ENCODE data around the gene SLC39A8. TPM values are rescaled to one million over a fixed set of nuclear protein-coding genes. Genes with fewer than 3 reads are reported as not detected.

Gene SLC39A8
- total RNA-seq, 6 experiments from 2014 or later, result 0.38 to 2.6 (median 1.7) TPM

GRCh38 chr4:102259702-102260101 is 85.6 kb downstream of the SLC39A8 start:
- no peak overlapping the region for H3K4me3 Mint-ChIP-seq
- H3K4me1 Mint-ChIP-seq (ENCODE audit: low read depth), result no peaks in the 10 kb centered on the region; the same call in 1 of the 2 replicates
- peaks cover 4% of the 10 kb centered on the region; the same call in 1 of the 2 replicates for H3K27me3 Mint-ChIP-seq (ENCODE audit: insufficient read depth)
- no peak overlapping the region for H3K27ac Mint-ChIP-seq
- no peaks in the 10 kb centered on the region for H3K36me3 Mint-ChIP-seq (ENCODE audit: low read depth)
- no peak for DNase-seq
- TF ChIP-seq, protein P1, sequence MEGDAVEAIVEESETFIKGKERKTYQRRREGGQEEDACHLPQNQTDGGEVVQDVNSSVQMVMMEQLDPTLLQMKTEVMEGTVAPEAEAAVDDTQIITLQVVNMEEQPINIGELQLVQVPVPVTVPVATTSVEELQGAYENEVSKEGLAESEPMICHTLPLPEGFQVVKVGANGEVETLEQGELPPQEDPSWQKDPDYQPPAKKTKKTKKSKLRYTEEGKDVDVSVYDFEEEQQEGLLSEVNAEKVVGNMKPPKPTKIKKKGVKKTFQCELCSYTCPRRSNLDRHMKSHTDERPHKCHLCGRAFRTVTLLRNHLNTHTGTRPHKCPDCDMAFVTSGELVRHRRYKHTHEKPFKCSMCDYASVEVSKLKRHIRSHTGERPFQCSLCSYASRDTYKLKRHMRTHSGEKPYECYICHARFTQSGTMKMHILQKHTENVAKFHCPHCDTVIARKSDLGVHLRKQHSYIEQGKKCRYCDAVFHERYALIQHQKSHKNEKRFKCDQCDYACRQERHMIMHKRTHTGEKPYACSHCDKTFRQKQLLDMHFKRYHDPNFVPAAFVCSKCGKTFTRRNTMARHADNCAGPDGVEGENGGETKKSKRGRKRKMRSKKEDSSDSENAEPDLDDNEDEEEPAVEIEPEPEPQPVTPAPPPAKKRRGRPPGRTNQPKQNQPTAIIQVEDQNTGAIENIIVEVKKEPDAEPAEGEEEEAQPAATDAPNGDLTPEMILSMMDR (IDR thresholded peaks at IDR 0.05), result no peak
- no peaks in the 10 kb centered on the region for H3K9me3 Mint-ChIP-seq

DNA sequence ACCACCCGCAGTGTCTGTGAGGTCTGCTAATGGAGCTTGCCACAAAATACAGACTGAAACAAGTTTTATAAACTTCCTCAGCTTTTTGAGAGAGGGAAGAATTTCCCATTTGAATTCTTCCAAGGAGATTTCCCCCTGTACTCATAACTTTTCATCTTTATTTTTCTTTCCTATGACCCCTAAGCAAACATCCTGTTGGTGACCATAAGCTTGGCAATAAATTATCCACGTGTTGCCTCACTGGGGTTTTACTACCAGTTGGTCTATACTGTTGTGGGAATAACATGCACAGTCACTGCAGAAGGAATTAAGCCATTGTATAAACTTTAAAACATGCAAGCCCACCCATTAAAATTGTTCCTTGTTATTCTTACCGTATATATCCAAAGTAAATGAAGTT is 86.2 kb downstream of the SLC39A8 start:
- no peaks in the 10 kb centered on the region for H3K9me3 Mint-ChIP-seq
- no peak for DNase-seq
- no peak overlapping the region for H3K27ac Mint-ChIP-seq
- no peak overlapping the region for H3K4me3 Mint-ChIP-seq
- H3K27me3 Mint-ChIP-seq (ENCODE audit: insufficient read depth), result peaks cover 4% of the 10 kb centered on the region; the same call in 1 of the 2 replicates
- no peaks in the 10 kb centered on the region for H3K36me3 Mint-ChIP-seq (ENCODE audit: low read depth)
- TF ChIP-seq, protein P1 (IDR thresholded peaks at IDR 0.05), result no peak
- no peaks in the 10 kb centered on the region; the same call in 1 of the 2 replicates for H3K4me1 Mint-ChIP-seq (ENCODE audit: low read depth)

DNA sequence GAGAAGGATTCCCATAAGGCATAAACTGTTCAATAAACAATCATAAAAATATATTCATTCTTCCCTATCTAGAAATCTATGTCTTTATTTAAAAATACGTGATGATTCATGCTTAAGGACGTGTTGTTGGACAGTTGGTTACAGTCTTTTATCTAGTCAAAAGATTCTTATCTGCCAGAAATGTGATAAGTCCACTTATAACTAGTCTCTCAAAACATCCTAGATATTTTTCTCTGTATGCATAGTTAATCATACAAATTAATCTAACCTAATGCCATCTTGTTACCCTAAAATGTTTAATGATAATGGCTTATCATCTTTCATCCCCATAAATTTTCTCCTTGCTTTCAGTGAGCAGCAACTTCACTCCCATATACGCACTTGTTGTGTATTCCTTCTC is 89.0 kb downstream of the SLC39A8 start:
- H3K4me3 Mint-ChIP-seq, result no peak overlapping the region
- no peaks in the 10 kb centered on the region for H3K9me3 Mint-ChIP-seq
- H3K36me3 Mint-ChIP-seq (ENCODE audit: low read depth), result no peaks in the 10 kb centered on the region
- no peak for DNase-seq
- peaks cover 4% of the 10 kb centered on the region for H3K27me3 Mint-ChIP-seq (ENCODE audit: insufficient read depth)
- H3K4me1 Mint-ChIP-seq (ENCODE audit: low read depth), result no peaks in the 10 kb centered on the region
- H3K27ac Mint-ChIP-seq, result no peak overlapping the region
- TF ChIP-seq, protein P1 (IDR thresholded peaks at IDR 0.05), result no peak

DNA sequence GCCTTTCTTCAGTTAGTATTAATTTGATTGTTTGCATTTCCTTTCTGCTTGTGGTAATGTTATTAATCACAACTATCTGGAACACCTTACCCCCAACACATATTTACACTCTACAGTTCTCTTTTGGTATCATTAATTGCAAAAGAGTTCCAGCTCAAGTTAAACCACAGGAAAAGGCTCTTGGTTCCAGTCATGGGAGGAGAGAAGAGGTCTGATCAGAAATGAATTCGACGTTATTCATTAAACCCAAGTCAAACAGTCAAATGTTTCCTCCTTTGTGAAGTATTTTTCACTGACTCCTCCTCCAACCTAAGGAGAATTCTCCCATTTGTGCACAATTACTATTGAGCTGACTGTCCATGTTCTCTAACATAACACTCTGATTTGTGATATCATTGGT is 91.4 kb downstream of the SLC39A8 start:
- DNase-seq, result no peak
- Mint-ChIP-seq H3K9me3 (peaks cover 7% of the 10 kb centered on the region; the same call in 1 of the 2 replicates), H3K4me1 (ENCODE audit: low read depth) (no peaks in the 10 kb centered on the region), H3K4me3 (no peak overlapping the region), H3K27ac (no peak overlapping the region), H3K27me3 (ENCODE audit: insufficient read depth) (peaks cover 4% of the 10 kb centered on the region), H3K36me3 (ENCODE audit: low read depth) (peaks cover 4% of the 10 kb centered on the region; the same call in 1 of the 2 replicates)
- TF ChIP-seq, protein P1 (IDR thresholded peaks at IDR 0.05), result no peak

- no peak for DNase-seq
- Mint-ChIP-seq H3K4me3 (no peak overlapping the region), H3K36me3 (ENCODE audit: low read depth) (peaks cover 4% of the 10 kb centered on the region; the same call in 1 of the 2 replicates), H3K27me3 (ENCODE audit: insufficient read depth) (peaks cover 4% of the 10 kb centered on the region), H3K4me1 (ENCODE audit: low read depth) (no peaks in the 10 kb centered on the region), H3K27ac (no peak overlapping the region), H3K9me3 (peaks cover 7% of the 10 kb centered on the region; the same call in 1 of the 2 replicates)
- TF ChIP-seq, protein P1 (IDR thresholded peaks at IDR 0.05), result no peak
Measured at GRCh38 chr4:102252171-102252570, 93.1 kb downstream of the SLC39A8 start.

Measured in HFFc6 (cell line).